Right hindlimb (tissue), 1 donor: Measurements from ENCODE around the gene OR1F1.
"Not testable (repeated sequence)": the region's sequence is repeated elsewhere in the genome, so short reads cannot be mapped to it uniquely, and the experiment has no call there.

ENCODE experiments used
- DNase-seq: peaks from one replicate; pipeline ENCODE4 v3.0.0-alpha.2; 2018

OR1F1 gene

DNA sequence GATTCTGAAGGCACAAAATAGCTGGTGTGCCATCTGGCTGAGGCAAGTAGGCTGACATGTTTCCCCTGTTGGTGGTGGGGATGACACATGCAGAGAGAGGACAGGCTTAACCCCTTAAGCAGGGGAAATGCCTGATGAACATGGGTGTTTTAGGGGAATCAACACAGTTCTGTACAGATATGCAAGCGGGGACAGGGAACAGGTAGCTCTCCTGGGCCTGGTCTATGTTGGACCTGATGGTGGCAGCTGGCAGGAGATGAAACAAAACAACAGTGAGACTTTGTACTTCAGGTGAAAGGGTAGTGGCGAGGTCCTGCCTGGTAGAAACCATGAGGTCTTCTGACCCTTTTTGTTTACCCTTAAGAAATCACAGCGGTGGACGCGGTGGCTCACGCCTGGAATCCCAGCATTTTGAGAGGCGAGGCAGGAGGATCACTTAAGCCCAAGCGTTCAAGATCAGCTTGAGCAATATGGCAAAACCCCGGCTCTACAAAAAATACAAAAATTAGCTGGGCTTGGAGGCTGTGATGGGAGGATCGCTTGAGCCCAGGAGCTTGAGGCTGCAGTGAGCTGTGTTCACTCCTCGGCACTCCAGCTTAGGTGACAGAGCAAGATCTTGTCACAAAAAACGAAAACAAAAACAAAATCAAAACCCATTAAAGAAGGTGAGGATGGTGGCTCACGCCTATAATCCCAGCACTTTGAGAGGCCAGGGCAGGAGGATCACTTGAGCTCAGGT is 10.5 kb downstream of the OR1F1 start:
- no peak for DNase-seq

GRCh38 chr16:3202903-3203539 is 15.0 kb downstream of the OR1F1 start:
- DNase-seq = no peak

GRCh38 chr16:3205939-3206338 is 17.9 kb downstream of the OR1F1 start:
- DNase-seq = not testable (repeated sequence)

DNA sequence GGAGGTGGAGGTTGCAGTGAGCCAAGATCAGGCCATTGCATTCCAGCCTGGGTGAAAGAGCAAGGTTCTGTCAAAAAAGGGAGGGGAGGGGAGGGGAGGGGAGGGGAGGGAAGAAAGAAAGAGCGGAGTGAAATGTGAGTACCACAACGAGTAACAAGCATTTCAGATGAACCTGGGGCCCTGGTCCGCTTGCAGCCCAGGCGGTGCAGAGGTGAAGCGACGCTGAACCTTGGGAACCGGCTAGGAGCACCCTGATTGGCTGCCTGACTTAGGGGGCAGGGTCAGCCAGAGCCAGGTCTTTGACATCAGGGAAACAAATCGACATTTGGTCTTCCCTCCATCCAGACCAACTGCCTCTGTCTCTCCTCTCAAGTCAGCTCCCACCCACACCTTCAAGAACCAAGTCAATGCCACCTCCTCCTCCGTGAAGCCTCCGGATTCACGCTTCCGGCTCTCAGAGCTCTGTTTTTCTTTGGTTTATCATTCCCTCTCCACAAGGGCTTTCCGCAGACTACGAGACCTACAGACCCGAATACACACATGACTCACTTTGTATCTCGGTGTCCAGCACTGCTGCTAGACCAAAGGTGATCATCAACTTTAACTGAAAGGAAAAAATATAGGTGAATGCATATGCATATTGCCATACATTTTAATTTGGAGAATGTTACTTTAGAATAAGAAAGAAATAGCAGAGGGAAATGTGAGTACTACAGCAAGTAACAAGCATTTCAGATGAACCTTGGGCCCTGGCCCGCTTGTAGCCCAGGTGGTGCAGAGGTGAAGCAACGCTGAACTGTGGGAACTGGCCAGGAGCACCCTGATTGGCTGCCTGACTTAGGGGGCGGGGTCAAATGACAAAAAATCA is 19.3 kb downstream of the OR1F1 start:
- no peak for DNase-seq

GRCh38 chr16:3212006-3212405 is 24.0 kb downstream of the OR1F1 start:
- DNase-seq = no peak

- no peak for DNase-seq
These were observed 24.6 kb downstream of the OR1F1 start for GRCh38 chr16:3212567-3212966.

DNA sequence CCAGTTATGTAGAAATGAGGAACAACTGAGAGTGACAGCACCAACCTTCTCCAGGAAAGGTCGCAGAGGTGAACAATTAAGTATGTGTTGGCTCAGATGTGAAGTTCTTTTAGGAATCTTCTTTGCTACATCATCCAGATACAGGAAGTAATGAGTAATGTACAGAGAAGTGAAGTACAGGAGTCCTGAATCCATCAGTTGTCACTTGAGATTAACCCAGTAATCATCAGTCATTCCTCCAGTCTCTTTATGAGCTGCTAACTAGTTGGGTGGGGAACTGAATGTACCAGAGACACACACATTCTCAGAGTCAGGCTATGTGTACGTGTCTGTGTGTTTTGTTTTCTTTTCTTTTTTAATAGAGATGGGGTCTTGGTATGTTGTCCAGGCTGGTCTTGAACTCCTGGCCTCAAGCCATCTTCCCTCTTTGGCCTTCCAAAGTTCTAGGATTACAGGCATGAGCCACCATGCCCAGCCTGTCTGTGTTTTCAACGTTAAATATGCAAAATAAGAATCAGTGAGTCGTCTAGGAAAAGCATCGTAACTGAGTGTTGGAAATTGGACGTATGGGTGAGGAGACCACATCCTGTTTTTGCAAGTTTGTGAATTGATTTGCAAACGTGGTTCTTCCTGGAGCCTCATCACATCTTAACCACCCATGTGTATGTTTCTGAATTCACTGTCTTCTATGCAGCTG is 27.0 kb downstream of the OR1F1 start:
- no peak for DNase-seq

DNA sequence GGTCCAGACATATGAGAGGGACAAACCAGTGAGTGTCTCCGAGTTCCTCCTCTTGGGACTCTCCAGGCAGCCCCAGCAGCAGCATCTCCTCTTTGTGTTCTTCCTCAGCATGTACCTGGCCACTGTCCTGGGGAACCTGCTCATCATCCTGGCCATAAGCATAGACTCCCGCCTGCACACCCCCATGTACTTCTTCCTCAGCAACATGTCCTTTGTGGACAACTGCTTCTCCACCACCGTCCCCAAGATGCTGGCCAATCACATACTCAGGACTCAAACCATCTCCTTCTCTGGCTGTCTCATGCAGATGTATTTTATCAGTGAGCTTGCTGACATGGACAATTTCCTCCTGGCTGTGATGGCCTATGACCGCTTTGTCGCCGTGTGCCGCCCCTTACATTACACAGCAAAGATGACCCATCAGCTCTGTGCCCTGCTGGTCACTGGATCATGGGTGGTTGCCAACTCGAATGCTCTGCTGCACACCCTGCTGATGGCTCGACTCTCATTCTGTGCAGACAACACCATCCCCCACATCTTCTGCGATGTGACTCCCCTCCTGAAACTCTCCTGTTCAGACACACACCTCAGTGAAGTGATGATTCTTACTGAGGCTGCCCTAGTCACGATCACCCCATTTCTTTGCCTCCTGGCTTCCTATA is 27.7 kb downstream of the OR1F1 start:
- DNase-seq = no peak

- DNase-seq = no peak
These were observed 28.2 kb downstream of the OR1F1 start for GRCh38 chr16:3216263-3216640.

DNA sequence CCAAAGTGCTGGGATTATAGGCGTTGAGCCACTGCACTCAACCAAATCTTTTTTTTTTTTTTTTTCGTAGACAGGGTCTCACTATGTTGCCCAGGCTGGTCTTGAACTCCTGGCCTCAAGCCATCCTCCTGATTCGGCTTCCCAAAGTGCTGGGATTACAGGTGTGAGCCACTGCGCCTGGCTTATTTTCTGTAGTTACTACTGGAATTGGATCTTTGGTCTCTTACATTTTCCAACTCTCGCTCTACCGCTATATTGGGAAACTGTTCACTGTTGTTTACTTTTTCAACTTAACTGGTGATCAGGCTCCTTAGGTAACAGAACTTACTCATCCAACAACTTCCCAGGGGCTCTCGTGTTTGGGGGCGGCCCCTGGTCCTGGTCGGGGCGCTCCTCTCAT is 32.8 kb downstream of the OR1F1 start:
- DNase-seq = no peak

- DNase-seq = no peak
These were observed 36.0 kb downstream of the OR1F1 start for GRCh38 chr16:3223913-3224515.

- no peak for DNase-seq
These were observed 46.5 kb downstream of the OR1F1 start for GRCh38 chr16:3234543-3234856.

GRCh38 chr16:3234857-3235561 is 47.0 kb downstream of the OR1F1 start, which contains the start of gene ZNF200:
Gene ZNF200 (minus strand): TSS chr16:3235158. CDS start chr16:3233755, 1,403 bp downstream.
- peak; percentile 96 for DNase-seq

- DNase-seq = no peak
These were observed 48.1 kb downstream of the OR1F1 start for GRCh38 chr16:3235856-3236669.

- DNase-seq = no peak
These were observed 53.8 kb downstream of the OR1F1 start for GRCh38 chr16:3241761-3242160.

- no peak for DNase-seq
These were observed 54.7 kb downstream of the OR1F1 start for GRCh38 chr16:3242709-3243108.

- DNase-seq = no peak
These were observed 55.9 kb downstream of the OR1F1 start for GRCh38 chr16:3243882-3244281.

DNA sequence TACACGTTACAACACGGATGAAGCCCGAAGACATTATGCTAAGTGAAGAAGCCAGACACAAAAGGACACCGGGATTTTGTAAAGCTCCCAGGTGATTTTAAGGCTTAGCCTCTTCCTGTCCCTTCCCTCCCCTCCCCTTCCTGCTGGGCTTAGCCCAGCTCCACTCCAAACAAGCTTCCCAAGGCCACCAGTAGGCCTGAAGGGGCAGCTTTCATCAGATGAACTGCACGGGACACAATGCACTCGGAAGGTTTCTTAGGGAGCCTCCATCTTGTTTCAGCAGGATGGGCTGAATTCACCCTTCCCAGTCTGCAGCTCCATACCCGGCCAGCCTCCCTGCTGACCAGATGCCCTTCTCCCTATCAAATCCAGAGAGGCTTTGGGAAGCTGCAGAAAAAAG is 58.0 kb downstream of the OR1F1 start:
- DNase-seq = no peak

GRCh38 chr16:3246876-3247275 is 58.9 kb downstream of the OR1F1 start:
- no peak for DNase-seq

DNA sequence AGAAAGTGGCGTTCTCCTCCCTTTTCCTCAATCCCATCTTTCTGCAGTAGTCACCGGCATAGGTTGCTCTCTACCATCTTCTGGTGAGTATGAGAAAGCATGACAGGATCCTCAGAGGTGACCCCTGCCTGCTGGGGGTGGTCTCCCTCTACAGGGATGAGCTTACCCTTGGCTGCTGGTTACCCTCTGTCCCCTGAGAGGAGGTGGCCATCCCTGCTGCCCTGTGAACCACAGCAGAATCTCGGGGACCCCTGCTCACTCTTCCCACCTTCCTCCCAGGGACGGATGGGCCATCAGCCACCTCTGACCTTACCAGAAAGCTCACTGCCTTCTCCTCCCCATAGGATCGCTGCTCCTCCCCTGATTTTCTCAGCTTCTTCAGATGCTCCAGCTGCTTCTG is 60.6 kb downstream of the OR1F1 start:
- no peak for DNase-seq

- no peak for DNase-seq
These were observed 61.0 kb downstream of the OR1F1 start for GRCh38 chr16:3249020-3249419.
